Central memory CD4-positive, alpha-beta T cell (primary cell): ENCODE measurements around the gene FBLN2.
"Not testable (repeated sequence)": the region's sequence is repeated elsewhere in the genome, so short reads cannot be mapped to it uniquely, and the experiment has no call there.

Experiments used
- DNase-seq: peaks from one replicate; pipeline ENCODE4 v3.0.0; 2022

The FBLN2 gene

GRCh38 chr3:13550791-13551360 is 2.0 kb downstream of the FBLN2 start:
- no peak for DNase-seq

GRCh38 chr3:13552857-13553652 is 4.1 kb downstream of the FBLN2 start:
- no peak for DNase-seq

GRCh38 chr3:13553686-13554085 is 4.8 kb downstream of the FBLN2 start:
- DNase-seq, result no peak

GRCh38 chr3:13555753-13556152 is 6.8 kb downstream of the FBLN2 start:
- no peak for DNase-seq

- no peak for DNase-seq
These were observed 7.3 kb downstream of the FBLN2 start for GRCh38 chr3:13556207-13556606.

GRCh38 chr3:13556917-13557316 is 8.0 kb downstream of the FBLN2 start:
- DNase-seq, result no peak

- no peak for DNase-seq
These were observed 8.5 kb downstream of the FBLN2 start for GRCh38 chr3:13557417-13557816.

- no peak for DNase-seq
These were observed 9.0 kb downstream of the FBLN2 start for GRCh38 chr3:13557926-13558325.

- DNase-seq, result no peak
These were observed 9.7 kb downstream of the FBLN2 start for GRCh38 chr3:13558651-13559050.

- no peak for DNase-seq
These were observed 11.0 kb downstream of the FBLN2 start for GRCh38 chr3:13559764-13560525.

- no peak for DNase-seq
These were observed 12.5 kb downstream of the FBLN2 start for GRCh38 chr3:13561376-13561775.

- DNase-seq, result no peak
These were observed 13.0 kb downstream of the FBLN2 start for GRCh38 chr3:13561967-13562366.

- DNase-seq, result not testable (repeated sequence)
These were observed 13.5 kb downstream of the FBLN2 start for GRCh38 chr3:13562421-13562820.

- no peak for DNase-seq
These were observed 14.4 kb downstream of the FBLN2 start for GRCh38 chr3:13563321-13563720.

GRCh38 chr3:13563911-13564310 is 15.0 kb downstream of the FBLN2 start:
- DNase-seq, result no peak

GRCh38 chr3:13564751-13565560 is 16.0 kb downstream of the FBLN2 start:
- DNase-seq, result no peak

GRCh38 chr3:13565581-13566452 is 16.9 kb downstream of the FBLN2 start:
- DNase-seq, result no peak

GRCh38 chr3:13566453-13566748 is 17.5 kb downstream of the FBLN2 start:
- no peak for DNase-seq

- DNase-seq, result no peak
These were observed 17.9 kb downstream of the FBLN2 start for GRCh38 chr3:13566769-13567310.

GRCh38 chr3:13567684-13568514 is 19.0 kb downstream of the FBLN2 start:
- DNase-seq, result no peak

GRCh38 chr3:13568515-13569028 is 19.6 kb downstream of the FBLN2 start:
- no peak for DNase-seq
